Loucy (cell line): ENCODE data around the gene ACSS2.

Source experiments
- H2AFZ ChIP-seq: fragments of 200-600 bp; sonication (generic); 2 replicates; pipeline ENCODE4 v1.6.0; 2016; ENCODE audit warnings: antibody characterized with exemption, mild to moderate bottlenecking, low read length, moderate library complexity
- H3F3A ChIP-seq: fragments of 200-600 bp; 2 replicates; pipeline ENCODE4 v1.6.0; 2016; ENCODE audit warnings: antibody characterized with exemption, low read depth, mild to moderate bottlenecking
- H3K27me3 ChIP-seq: fragments of 200-600 bp; sonication (generic); 2 replicates; pipeline ENCODE4 v1.6.1; 2014; ENCODE audit warnings: low read length, mild to moderate bottlenecking; ENCODE audit not compliant: insufficient read depth, poor library complexity, severe bottlenecking
- H3K36me3 ChIP-seq: fragments of 200-600 bp; sonication (generic); 2 replicates; pipeline ENCODE4 v1.6.1; 2016; ENCODE audit warnings: low read length; ENCODE audit not compliant: insufficient read depth
- H3K4me1 ChIP-seq: fragments of 200-600 bp; sonication (generic); 2 replicates; pipeline ENCODE4 v1.5.1; 2014; ENCODE audit warnings: low read length, mild to moderate bottlenecking; ENCODE audit not compliant: insufficient read depth, poor library complexity, severe bottlenecking
- H3K4me2 ChIP-seq: fragments of 200-600 bp; sonication (generic); 2 replicates; pipeline ENCODE4 v1.6.0; 2014; ENCODE audit warnings: antibody characterized with exemption, low read length, low read depth, mild to moderate bottlenecking; ENCODE audit not compliant: poor library complexity, severe bottlenecking
- H3K4me3 ChIP-seq: fragments of 200-600 bp; sonication (generic); 2 replicates; pipeline ENCODE4 v1.5.1; 2014; ENCODE audit warnings: low read length, mild to moderate bottlenecking, mixed read lengths; ENCODE audit not compliant: poor library complexity, severe bottlenecking
- H3K79me2 ChIP-seq: fragments of 200-600 bp; sonication (generic); 2 replicates; pipeline ENCODE4 v1.6.1; 2014; ENCODE audit warnings: low read length; ENCODE audit not compliant: insufficient read depth
- H3K9ac ChIP-seq: fragments of 200-600 bp; sonication (generic); 2 replicates; pipeline ENCODE4 v1.6.0; 2014; ENCODE audit warnings: mild to moderate bottlenecking, low read depth, low read length, moderate library complexity; ENCODE audit not compliant: poor library complexity, severe bottlenecking
- H3K9me2 ChIP-seq: fragments of 200-600 bp; sonication (generic); replicated peaks from 2 replicates; pipeline ENCODE4 v1.6.1; 2016; ENCODE audit warnings: low read depth, low read length, mixed read lengths
- H3K9me3 ChIP-seq: fragments of 200-600 bp; sonication (generic); 2 replicates; pipeline ENCODE4 v1.6.1; 2014; ENCODE audit warnings: mild to moderate bottlenecking, antibody characterized with exemption, low read length, low read depth; ENCODE audit not compliant: insufficient read depth
- H4K20me1 ChIP-seq: fragments of 200-600 bp; sonication (generic); 2 replicates; pipeline ENCODE4 v1.6.0; 2014; ENCODE audit warnings: antibody characterized with exemption, low read length, mild to moderate bottlenecking; ENCODE audit not compliant: insufficient read depth, poor library complexity, severe bottlenecking
- CTCF ChIP-seq: fragments of 200-600 bp; sonication (generic); conservative IDR thresholded peaks from 2 replicates; pipeline ENCODE4 v1.5.1; 2014; ENCODE audit warnings: mild to moderate bottlenecking, antibody characterized with exemption, low read length
- EZH2phosphoT487 ChIP-seq: fragments of 200-600 bp; IDR thresholded peaks from 2 replicates; pipeline ENCODE4 v1.6.1; 2018; ENCODE audit warnings: antibody characterized with exemption, mild to moderate bottlenecking, moderate library complexity, borderline replicate concordance

Gene ACSS2

GRCh38 chr20:34964486-34964885 is 88.1 kb downstream of the ACSS2 start:
- Histone ChIP-seq H3F3A (no peaks in the 10 kb centered on the region), H3K36me3 (no peaks in the 10 kb centered on the region), H3K9me3 (no peaks in the 10 kb centered on the region), H3K4me3 (no peak overlapping the region), H3K9me2 (no peaks in the 10 kb centered on the region), H3K9ac (no peak overlapping the region), H4K20me1 (no peaks in the 10 kb centered on the region), H3K79me2 (no peaks in the 10 kb centered on the region), H2AFZ (no peak overlapping the region), H3K27me3 (no peaks in the 10 kb centered on the region), H3K4me1 (no peaks in the 10 kb centered on the region), H3K4me2 (no peak overlapping the region)
- no peak for TF ChIP-seq CTCF
- TF ChIP-seq EZH2phosphoT487 = no peak

- Histone ChIP-seq H3K9ac (no peak overlapping the region), H3K4me1 (no peaks in the 10 kb centered on the region), H3K4me3 (no peak overlapping the region), H3K27me3 (no peaks in the 10 kb centered on the region), H2AFZ (no peak overlapping the region), H3K4me2 (no peak overlapping the region), H3F3A (no peaks in the 10 kb centered on the region), H3K36me3 (no peaks in the 10 kb centered on the region), H3K79me2 (no peaks in the 10 kb centered on the region), H3K9me2 (no peaks in the 10 kb centered on the region), H3K9me3 (no peaks in the 10 kb centered on the region), H4K20me1 (no peaks in the 10 kb centered on the region)
- TF ChIP-seq CTCF = no peak
- TF ChIP-seq EZH2phosphoT487 = no peak
Measured at GRCh38 chr20:34965051-34965450, 88.6 kb downstream of the ACSS2 start.

GRCh38 chr20:34967421-34967820 is 91.0 kb downstream of the ACSS2 start:
- H3K9me2 ChIP-seq = no peaks in the 10 kb centered on the region
- H3K4me3 ChIP-seq = no peak overlapping the region
- H3K36me3 ChIP-seq = no peaks in the 10 kb centered on the region
- no peaks in the 10 kb centered on the region for H3K27me3 ChIP-seq
- no peaks in the 10 kb centered on the region for H3K4me1 ChIP-seq
- H3K79me2 ChIP-seq = no peaks in the 10 kb centered on the region
- H3K9me3 ChIP-seq = no peaks in the 10 kb centered on the region
- no peak overlapping the region for H3K9ac ChIP-seq
- TF ChIP-seq EZH2phosphoT487 = no peak
- no peak for TF ChIP-seq CTCF
- H3F3A ChIP-seq = no peaks in the 10 kb centered on the region
- no peak overlapping the region for H3K4me2 ChIP-seq
- H4K20me1 ChIP-seq = no peaks in the 10 kb centered on the region
- H2AFZ ChIP-seq = no peak overlapping the region
